Spleen (tissue), 11 donors: ENCODE measurements around the gene TNRC6B. TPM values are rescaled to one million over a fixed set of nuclear protein-coding genes. Genes with fewer than 3 reads are reported as not detected.

Source experiments
- DNase-seq: peaks from one replicate; pipeline ENCODE4 v3.0.0-alpha.2; 2020
- H3K27ac ChIP-seq, 8 donors: fragments of 200-600 bp; sonication (generic) in 7 of 8; 1 replicate in 4 of 8; 2 replicates in 4 of 8; pipeline versions ENCODE4 v1.5.0 to v1.8.0; 2016 to 2021; ENCODE audit warnings: inconsistent platforms in 4 of 8, mild to moderate bottlenecking in 4 of 8, moderate library complexity in 1 of 8
- H3K27me3 ChIP-seq, 7 donors: fragments of 200-600 bp; sonication (generic) in 6 of 7; replicated peaks in 1 of 7; 1 replicate in 4 of 7; 2 replicates in 3 of 7; pipeline versions ENCODE4 v1.5.0 to v1.8.0; 2016 to 2021; ENCODE audit warnings: inconsistent platforms in 3 of 7, mild to moderate bottlenecking in 1 of 7
- H3K36me3 ChIP-seq, 6 donors: fragments of 200-600 bp; sonication (generic) in 5 of 6; 1 replicate in 4 of 6; 2 replicates in 2 of 6; pipeline versions ENCODE4 v1.5.0 to v1.8.0; 2016 to 2021; ENCODE audit warnings: inconsistent platforms in 2 of 6
- H3K4me1 ChIP-seq, 6 donors: fragments of 200-600 bp; sonication (generic) in 5 of 6; 1 replicate in 3 of 6; 2 replicates in 3 of 6; pipeline versions ENCODE4 v1.5.0 to v1.8.0; 2016 to 2021; ENCODE audit warnings: inconsistent platforms in 3 of 6
- H3K4me3 ChIP-seq, 8 donors: fragments of 200-600 bp; sonication (generic) in 7 of 8; 1 replicate in 4 of 8; 2 replicates in 4 of 8; pipeline versions ENCODE4 v1.5.0 to v1.8.0; 2016 to 2021; ENCODE audit warnings: inconsistent platforms in 4 of 8, mild to moderate bottlenecking in 4 of 8, moderate library complexity in 2 of 8
- H3K9me3 ChIP-seq, 8 donors: fragments of 200-600 bp; sonication (generic) in 7 of 8; 1 replicate in 4 of 8; 2 replicates in 4 of 8; pipeline versions ENCODE4 v1.5.0 to v1.8.0; 2016 to 2021; ENCODE audit warnings: inconsistent platforms in 4 of 8
- POLR2A ChIP-seq, 3 donors: fragments of 450-650 bp; IDR thresholded peaks; one replicate each; pipeline ENCODE4 v1.5.1; 2017; ENCODE audit warnings: antibody characterized with exemption in 3 of 3, mild to moderate bottlenecking in 1 of 3
- POLR2AphosphoS5 ChIP-seq, 3 donors: sonication (generic); formaldehyde crosslinking; IDR thresholded peaks; one replicate each; pipeline ENCODE4 v1.5.1; 2017; ENCODE audit warnings: antibody characterized with exemption in 3 of 3
- WGBS, 5 donors: extraction: QIAGEN DNeasy Blood & Tissue Kit in 3 of 5; methylation state at CpG; one replicate each; pipeline versions ENCODE4 v1.1.5 to v1.1.7; 2013 to 2018; 5-methylcytosine and 5-hydroxymethylcytosine counted together
- intact Hi-C: fragments of 100-400 bp; cut with DNase I; formaldehyde crosslinking; loops from one replicate; pipeline ENCODE4 v1.15.0; 2023; ENCODE audit warnings: low total_unique reads
- polyA plus RNA-seq, 3 donors: library from polyadenylated mRNA; stranded (reverse); fragments of 200-250 nt; gene quantifications; one replicate each; pipeline ENCODE4 v1.2.1, GENCODE V29; 2013
- total RNA-seq, 7 donors: library from RNA; depleted of rRNA in 3 of 7; stranded (reverse); fragments of >200 nt in 3 of 7; fragmentation: NEBNext Ultra II Directional in 4 of 7; extraction: Animal tissue kit (Norgen Biotek cat#: 25700) in 4 of 7; gene quantifications; one replicate each; pipeline versions ENCODE4 v1.1.0 to v1.2.1, GENCODE V29; 2016 to 2021
- TF ChIP-seq, protein P1 (sequence below), 11 experiments: fragments of 200-600 bp in 7 of 11; fragments of 450-650 bp in 4 of 11; sonication (generic) in 4 of 11; IDR thresholded peaks in 8 of 11; conservative IDR thresholded peaks in 3 of 11; 1 replicate in 7 of 11; 2 replicates in 4 of 11; pipeline versions ENCODE4 v1.4.0 to v1.8.0; 2016 to 2021; ENCODE audit warnings: antibody characterized with exemption in 11 of 11, inconsistent platforms in 4 of 11, mild to moderate bottlenecking in 1 of 11
- donor health status: healthy with polysubstance abuse.
- donor health status: DM: no; HTN: no; CAD: no; lungs with moderate emphysema.
- donor health status: DM: no; HTN: no; CAD: no.
- donor health status: Bipolar disorder and iron deficiency.
- donor health status: healthy.
- donor health status: DM: no; HTN: no; CAD: no.
- donor health status: DM: yes; HTN: yes; CAD: no.

TNRC6B gene
- total and polyA plus RNA-seq, 10 donors, result 1.2 to 221 (median 95.3) TPM

DNA sequence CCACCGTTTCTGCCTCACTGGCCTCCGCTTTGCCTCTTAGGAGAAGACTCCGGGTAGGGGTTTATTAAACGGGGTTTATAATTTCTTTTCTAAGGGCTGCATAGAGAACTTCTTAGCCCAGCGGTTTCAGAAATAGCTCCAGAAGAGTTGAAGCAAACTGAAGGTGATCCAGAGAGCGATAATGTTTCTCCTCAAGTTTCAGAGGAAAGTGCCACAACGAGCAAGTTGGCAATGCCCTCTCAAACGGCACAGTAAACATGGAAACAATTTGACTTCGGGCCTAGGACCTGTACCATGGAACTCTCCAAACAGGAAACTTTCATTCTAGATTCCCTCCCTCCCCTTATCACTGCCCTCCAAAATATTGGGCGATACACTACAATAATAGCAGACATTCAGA is 169.6 kb downstream of the TNRC6B start:
- Histone ChIP-seq H3K27ac (peak overlapping the region; percentile 79 to 94 (median 91)), H3K9me3 (no peaks in the 10 kb centered on the region), H3K4me1 (peaks cover 18 to 68% (median 33%) of the 10 kb centered on the region in 6 donors), H3K36me3 (peaks cover 4 to 41% (median 32%) of the 10 kb centered on the region in 6 donors), H3K4me3 (peak overlapping the region; percentile 71 to 96 (median 85)), H3K27me3 (no peaks in the 10 kb centered on the region)
- intact Hi-C loops, result loop anchor here (5.0 to 10.0 kb wide), 4 partner anchors 62 to 815 kb away; partner anchors contain the start of genes RPS19BP1 and TNRC6B
- DNase-seq, result no peak
- 21 to 26% (median 24%) methylated on average over 10 of the region's 10 CpGs for WGBS, 5 donors
- TF ChIP-seq POLR2AphosphoS5 (IDR thresholded peaks at IDR 0.05), result no peak

DNA sequence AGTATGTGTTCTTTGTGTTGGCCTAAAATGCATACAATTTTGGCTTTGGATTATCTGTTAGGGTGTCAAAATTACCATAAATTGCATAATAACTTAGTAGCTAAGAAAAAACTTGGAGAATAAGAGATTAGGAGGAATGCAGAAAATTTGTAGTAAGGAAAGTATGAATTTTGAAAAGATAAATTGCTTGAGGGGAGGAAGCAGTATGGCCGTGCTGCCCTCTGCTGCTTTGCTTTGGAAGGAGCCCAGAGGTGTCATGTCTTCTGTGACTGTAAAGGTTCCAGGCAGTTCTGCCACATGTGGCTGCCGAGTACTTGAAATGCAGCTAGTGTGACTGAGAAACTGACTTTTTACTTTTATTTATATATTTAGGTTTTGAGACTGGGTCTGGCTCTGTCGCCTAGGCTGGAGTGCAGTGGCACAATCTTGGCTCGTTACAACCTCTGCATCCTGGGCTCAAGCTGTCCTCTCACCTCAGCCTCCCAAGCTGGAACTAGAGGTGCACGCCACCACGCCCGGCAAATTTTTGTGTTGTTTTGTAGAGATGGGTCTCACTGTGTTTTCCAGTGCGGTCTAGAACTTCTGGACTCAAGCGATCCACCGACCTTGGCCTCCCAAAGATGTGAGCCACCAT is 170.4 kb downstream of the TNRC6B start:
- DNase-seq, result peak; percentile 84
- Histone ChIP-seq H3K27ac (peak overlapping the region in 4 of 8 donors; percentile 86 to 94 (median 93)), H3K4me1 (peaks cover 18 to 60% (median 32%) of the 10 kb centered on the region in 6 donors), H3K4me3 (peak overlapping the region in 4 of 8 donors; percentile 71 to 96 (median 87)), H3K36me3 (peaks cover 4 to 50% (median 38%) of the 10 kb centered on the region in 6 donors), H3K9me3 (no peaks in the 10 kb centered on the region), H3K27me3 (no peaks in the 10 kb centered on the region)
- intact Hi-C loops, result loop anchor here (5.0 to 10.0 kb wide), 4 partner anchors 63 to 816 kb away; partner anchors contain the start of genes RPS19BP1 and TNRC6B
- TF ChIP-seq POLR2AphosphoS5 (IDR thresholded peaks at IDR 0.05) (peak in 1 of 3 donors; percentile 36), POLR2A (IDR thresholded peaks at IDR 0.05) (no peak)
- TF ChIP-seq, protein P1, sequence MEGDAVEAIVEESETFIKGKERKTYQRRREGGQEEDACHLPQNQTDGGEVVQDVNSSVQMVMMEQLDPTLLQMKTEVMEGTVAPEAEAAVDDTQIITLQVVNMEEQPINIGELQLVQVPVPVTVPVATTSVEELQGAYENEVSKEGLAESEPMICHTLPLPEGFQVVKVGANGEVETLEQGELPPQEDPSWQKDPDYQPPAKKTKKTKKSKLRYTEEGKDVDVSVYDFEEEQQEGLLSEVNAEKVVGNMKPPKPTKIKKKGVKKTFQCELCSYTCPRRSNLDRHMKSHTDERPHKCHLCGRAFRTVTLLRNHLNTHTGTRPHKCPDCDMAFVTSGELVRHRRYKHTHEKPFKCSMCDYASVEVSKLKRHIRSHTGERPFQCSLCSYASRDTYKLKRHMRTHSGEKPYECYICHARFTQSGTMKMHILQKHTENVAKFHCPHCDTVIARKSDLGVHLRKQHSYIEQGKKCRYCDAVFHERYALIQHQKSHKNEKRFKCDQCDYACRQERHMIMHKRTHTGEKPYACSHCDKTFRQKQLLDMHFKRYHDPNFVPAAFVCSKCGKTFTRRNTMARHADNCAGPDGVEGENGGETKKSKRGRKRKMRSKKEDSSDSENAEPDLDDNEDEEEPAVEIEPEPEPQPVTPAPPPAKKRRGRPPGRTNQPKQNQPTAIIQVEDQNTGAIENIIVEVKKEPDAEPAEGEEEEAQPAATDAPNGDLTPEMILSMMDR (IDR thresholded peaks at IDR 0.05 in 8 of 11, conservative IDR thresholded peaks at IDR 0.05 in 3 of 11), result peak; percentile 44 to 86 (median 67)
- WGBS, 5 donors, result 64 to 76% (median 70%) methylated on average over 10 of the region's 10 CpGs

DNA sequence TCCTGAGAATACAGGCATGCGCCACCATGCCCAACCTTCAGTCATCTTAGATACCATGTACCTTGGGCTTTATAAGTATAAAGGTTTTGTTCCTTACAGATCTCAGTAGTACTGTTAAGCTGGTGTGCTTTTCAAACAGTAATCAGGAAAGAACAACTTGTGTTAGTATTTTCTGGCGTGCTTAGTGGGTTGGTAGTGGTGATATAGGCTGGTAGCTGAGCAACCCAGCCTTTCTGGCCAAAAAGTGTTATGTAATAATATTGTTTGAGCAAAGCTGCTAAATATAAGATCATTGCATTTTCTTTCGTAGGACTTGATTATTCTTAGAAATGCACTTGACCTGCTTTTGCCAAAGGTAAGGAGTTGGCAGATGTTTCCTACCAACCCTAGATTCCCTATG is 175.0 kb downstream of the TNRC6B start:
- intact Hi-C loops, result no loop called here
- H3K36me3 ChIP-seq, result peaks cover 4 to 96% (median 76%) of the 10 kb centered on the region in 6 donors
- no peak overlapping the region for H3K4me3 ChIP-seq
- H3K4me1 ChIP-seq, result peaks cover 8 to 29% (median 12%) of the 10 kb centered on the region in 6 donors
- no peaks in the 10 kb centered on the region for H3K27me3 ChIP-seq
- 90 to 98% (median 92%) methylated on average over 3 of the region's 3 CpGs for WGBS, 5 donors
- no peaks in the 10 kb centered on the region for H3K9me3 ChIP-seq
- TF ChIP-seq POLR2A (IDR thresholded peaks at IDR 0.05) (no peak), POLR2AphosphoS5 (IDR thresholded peaks at IDR 0.05) (no peak)
- TF ChIP-seq, protein P1 (IDR thresholded peaks at IDR 0.05 in 8 of 11, conservative IDR thresholded peaks at IDR 0.05 in 3 of 11), result no peak
- no peak for DNase-seq
- no peak overlapping the region for H3K27ac ChIP-seq

DNA sequence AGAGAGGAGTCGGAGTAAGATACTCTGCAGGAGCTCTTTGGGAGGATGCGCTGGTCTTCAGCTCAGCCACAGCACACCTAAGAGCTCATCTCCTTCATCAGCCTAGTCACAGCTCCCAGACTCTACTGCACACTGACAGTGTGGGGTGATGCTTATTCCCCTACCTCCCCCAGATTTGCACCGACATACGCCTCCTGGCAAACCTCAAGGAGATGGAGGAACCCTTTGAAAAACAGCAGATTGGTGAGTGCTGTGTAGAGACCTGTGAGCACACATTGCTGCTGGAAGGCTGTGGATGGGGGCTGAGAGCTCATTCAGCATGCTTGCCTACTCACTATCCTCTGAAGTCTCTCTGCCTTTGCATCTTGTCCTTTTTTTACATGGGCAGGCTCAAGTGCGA is 183.4 kb downstream of the TNRC6B start:
- peaks cover 10 to 100% (median 99%) of the 10 kb centered on the region in 6 donors for H3K36me3 ChIP-seq
- intact Hi-C loops, result no loop called here
- H3K27me3 ChIP-seq, result no peaks in the 10 kb centered on the region

More for the DNA sequence above, 183.4 kb downstream of the TNRC6B start:
- H3K27ac ChIP-seq, result no peak overlapping the region
- H3K4me3 ChIP-seq, result no peak overlapping the region
- TF ChIP-seq POLR2A (IDR thresholded peaks at IDR 0.05) (no peak), POLR2AphosphoS5 (IDR thresholded peaks at IDR 0.05) (no peak)
- TF ChIP-seq, protein P1 (IDR thresholded peaks at IDR 0.05 in 8 of 11, conservative IDR thresholded peaks at IDR 0.05 in 3 of 11), result no peak
- WGBS, 5 donors, result 96 to 99% (median 97%) methylated on average over 5 of the region's 5 CpGs
- DNase-seq, result no peak
- no peaks in the 10 kb centered on the region for H3K4me1 ChIP-seq
- H3K9me3 ChIP-seq, result no peaks in the 10 kb centered on the region
